Measurements from ENCODE around the gene PDXDC1.
A peak's percentile ranks its signal among the peaks of the same experiment; 100 is the strongest.
"Not testable (repeated sequence)": the region's sequence is repeated elsewhere in the genome, so short reads cannot be mapped to it uniquely, and the experiment has no call there.

The PDXDC1 gene

DNA sequence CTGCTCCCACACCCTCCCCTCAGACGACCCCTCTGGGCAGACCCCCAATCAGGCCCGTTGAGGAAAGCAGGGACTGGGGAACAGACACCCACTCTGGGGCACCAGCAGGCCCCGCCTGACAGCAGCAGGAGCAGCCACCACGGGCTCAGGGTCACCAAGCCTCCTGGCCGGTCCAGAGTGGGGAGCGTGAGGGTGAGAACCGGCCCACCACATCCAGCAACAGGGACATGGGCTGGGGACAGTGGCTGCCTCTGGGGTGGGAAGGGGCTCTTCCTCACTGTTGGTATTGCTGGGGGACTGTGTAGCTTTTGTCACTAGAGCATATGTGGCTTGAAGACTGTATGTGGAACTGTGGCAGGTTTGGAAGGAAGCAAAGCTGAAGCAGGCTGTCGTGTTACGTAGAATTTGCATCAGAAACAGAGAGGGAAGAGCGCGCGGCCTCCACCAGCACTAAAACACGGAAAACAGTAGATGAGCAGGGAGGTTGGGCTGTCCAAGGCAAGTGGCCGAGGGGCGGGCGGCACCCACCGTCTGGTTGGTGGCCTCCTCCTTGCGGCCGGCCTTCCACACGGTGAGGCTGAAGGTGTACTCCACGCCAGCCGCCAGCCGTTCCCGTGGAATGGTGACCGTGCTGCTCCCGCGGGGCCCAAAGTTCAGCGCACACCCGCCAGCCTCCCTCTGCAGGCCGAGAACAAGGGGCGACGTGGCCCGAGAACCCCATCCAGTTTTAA is 160.1 kb downstream of the PDXDC1 start:
- DNase-seq (ENCODE audit: low read depth in 2 of 2) = not testable (repeated sequence)

DNA sequence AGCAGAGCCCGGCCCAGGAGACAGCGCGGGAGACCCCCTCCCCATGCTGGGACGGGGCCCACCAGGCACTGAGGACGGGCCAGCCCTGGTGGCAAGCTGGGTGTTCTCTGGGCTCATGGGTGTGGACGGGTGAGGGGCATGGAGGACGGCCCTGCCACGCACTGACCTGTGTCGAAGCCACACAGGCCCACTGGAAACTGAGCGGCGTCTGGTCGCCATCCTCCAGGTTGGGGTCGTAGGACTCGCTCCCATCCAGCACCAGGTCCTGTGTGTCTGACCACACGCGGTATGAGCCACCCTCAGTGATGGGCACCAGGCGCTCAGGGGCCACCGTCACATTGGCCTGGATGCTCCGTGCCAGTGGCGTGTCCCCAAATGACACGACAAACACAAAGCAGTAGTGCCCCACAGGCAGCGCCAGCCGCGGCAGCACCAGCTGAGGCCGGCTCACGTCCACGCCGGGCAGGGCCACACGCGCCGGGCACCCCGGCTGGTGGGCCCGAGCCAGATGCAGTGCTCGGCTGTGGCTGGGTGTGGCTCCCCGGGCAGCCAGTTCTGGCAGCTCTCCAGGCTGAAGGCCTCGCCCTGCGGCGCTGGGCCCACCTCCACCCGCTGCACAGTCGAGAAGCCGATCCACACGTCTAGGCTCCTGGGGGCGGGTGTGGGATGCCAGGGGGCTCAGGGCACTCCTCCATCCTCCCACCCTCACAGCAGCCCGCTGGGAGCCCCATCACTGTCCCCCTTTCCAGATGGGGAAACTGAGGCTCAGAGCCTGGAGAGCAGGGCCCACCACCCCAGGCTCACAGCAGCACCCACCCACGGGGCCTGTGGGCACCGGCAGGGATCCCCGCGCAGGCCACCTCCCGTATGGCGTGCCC is 160.9 kb downstream of the PDXDC1 start:
- not testable (repeated sequence) for DNase-seq (ENCODE audit: low read depth in 2 of 2)

DNA sequence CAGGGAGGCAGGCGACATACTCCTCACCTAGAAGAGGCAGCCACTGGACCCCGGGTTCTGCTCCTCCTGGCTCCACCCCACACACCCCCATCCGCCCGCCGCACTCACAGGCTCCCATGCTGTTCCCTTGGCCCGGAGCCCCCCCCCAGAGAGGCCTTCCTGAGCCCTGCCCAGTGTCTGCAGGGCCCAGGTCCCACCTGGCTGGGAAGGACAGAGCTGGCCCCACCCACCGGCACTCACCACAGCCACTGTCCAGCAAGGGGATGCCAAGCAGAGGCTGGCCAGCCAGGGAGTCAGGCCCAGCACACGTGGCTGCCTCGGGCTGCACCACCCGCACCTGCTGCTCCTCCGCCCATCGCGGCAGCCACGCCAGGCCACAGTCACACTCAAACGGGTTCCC is 162.7 kb downstream of the PDXDC1 start:
- DNase-seq (ENCODE audit: low read depth in 2 of 2) = not testable (repeated sequence)

DNA sequence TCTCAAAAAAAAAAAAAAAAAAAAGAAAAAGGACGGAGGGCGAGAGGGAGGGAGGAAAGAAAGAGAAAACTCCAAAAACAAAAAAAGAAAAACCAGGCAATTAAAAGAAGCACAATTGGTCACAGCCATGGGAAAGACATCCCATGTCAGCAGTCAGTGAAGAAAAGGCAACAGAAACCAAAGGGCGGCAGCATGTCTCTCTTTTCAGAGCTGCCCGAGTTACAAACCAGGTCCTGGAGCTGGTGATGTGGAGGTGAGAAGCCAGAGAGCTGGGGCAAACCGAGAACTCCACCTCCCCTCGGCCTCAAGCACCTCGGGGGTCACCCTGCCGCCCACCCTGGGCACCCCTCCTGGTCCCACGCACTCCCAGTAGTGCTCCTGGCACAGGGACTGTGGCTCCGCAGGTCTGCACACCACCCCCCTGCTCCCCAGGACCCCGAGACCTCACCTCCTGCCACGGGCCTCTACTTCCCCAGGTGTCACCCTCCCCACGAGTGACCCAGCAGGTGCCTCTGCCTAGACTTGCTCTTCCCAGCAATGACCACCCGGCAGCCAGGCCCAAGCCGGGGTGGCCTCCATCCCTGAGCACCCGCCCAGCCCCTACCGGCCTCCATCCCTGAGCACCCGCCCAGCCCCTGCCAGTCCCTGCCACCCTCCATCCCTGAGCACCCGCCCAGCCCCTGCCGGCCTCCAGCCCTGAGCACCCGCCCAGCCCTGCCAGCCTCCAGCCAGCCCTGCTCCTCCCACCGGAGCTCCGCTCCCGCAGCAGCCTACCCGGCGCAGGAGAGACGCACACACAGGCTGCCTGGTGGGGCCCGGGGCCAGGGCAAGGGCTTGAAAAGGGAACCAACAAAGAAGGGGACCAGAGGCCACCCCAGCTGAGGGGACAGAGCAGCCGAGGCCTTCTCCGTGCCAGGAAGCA is 165.9 kb downstream of the PDXDC1 start:
- not testable (repeated sequence) for DNase-seq (ENCODE audit: low read depth in 2 of 2)

DNA sequence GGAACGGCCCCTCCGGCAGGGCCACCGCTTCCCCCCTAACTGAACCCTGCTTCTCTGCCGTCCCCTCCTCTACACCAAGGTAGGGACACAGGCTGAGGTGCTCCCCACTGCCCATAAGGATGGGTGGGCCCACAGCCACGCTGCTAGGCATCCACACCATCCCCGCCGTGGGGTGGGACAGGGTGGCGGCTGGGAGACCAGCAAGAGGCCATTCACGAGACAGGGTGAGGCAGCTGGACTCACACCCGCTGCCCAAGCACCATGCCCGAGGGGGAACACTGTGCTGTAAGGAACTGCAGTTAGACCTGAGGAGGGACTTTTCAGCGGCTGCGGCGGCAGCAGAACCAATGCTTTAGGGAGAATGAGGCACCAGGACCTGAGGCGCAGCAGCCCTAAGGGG is 166.8 kb downstream of the PDXDC1 start:
- DNase-seq (ENCODE audit: low read depth in 2 of 2) = no peak

DNA sequence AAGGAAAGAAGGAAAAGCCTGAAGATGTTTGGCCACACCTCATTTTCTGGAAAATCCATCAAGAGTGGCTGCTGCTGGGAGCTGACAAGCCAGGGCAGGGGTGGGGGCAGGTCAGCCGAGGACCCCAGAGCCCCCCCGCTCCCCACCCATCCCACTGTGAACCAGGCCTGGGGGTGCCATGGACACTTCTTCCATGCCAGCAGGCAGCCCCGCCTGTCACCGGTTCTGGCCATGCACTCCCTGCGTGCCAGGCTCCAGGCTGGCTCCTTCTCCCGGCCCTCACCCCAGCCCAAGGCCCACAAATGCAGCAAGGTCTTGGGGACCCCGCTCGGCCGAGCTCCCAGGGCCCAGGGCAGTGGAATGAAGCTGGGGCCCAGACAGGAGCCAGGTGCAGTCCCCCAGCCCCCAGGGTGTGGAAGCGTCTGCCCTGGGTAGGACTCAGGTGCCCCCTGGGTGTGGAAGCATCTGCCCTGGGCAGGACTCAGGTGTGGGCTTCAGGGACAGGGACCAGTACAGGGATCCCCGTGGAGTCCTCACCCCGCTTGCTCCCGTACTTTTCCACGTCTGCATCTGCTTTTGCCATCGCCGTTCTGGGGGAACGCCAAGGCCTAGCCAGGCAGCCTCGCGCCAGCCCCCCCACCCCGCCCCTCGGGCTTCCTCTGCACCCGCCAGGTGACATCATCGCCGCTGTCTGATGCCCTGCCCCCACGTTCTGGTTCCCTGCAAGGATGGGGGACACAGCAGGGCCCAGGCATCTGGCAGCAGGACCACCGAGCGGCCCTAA is 167.5 kb downstream of the PDXDC1 start:
- DNase-seq (ENCODE audit: low read depth in 2 of 2) = not testable (repeated sequence)

DNA sequence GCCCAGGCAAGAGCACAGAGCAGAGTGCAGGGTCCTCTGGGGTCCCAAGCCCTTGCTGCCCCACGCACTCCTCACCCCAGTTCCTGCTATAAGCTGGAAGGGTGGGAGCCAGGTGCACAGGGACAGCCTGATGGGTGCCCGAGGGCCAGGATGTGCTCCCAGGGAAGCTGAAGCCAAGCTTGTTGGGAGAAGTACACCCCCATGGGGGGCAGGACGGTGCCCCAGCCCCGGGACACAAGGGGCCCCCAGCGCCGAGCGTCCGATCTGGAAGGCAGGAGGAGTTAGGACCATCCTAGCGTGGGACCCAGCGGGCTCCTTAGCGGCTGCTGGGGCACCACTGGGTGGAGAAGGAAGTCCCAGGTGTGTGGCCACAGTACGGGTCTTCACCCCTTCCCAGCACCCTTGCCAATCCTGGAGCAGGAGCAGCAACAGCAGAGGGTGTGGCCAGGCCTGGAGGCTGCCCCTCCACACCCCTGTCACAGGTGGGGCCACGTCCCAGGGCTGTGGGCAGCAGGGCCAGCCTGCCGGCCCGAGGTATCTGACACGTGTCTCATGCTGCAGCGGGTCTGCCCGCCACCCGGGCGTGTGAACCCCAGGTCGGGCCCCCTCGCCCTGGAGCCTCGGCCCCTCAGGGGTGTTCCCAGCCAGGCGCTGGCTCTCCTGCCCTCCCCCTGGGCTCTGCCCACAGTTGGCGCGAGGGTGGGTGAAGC is 168.2 kb downstream of the PDXDC1 start:
- DNase-seq (ENCODE audit: low read depth in 2 of 2) = not testable (repeated sequence)

DNA sequence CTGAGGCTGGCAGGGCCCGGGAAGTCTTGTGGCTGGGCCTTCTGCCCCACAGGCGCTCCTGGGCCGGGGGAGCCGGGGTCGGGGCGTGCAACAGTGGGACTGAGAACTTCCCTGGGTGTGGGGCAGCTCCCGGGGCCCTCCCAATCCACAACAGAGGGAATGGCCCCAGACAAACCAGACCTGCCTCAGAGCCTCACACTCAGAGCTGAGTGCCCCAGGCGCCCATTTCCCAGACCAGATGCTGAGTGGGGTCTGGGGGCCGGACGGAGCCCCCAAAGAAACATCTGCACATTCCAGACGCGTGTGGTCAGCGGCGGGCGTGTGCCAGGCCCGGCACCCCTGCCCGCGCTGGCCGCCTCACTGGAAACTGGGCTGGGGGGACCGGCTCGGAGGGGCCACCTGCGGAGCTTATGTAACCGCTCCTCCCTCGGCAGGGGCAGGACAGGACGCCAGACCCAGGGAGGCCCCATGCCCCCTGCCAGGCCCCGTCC is 168.8 kb downstream of the PDXDC1 start:
- DNase-seq (ENCODE audit: low read depth in 2 of 2) = not testable (repeated sequence)

DNA sequence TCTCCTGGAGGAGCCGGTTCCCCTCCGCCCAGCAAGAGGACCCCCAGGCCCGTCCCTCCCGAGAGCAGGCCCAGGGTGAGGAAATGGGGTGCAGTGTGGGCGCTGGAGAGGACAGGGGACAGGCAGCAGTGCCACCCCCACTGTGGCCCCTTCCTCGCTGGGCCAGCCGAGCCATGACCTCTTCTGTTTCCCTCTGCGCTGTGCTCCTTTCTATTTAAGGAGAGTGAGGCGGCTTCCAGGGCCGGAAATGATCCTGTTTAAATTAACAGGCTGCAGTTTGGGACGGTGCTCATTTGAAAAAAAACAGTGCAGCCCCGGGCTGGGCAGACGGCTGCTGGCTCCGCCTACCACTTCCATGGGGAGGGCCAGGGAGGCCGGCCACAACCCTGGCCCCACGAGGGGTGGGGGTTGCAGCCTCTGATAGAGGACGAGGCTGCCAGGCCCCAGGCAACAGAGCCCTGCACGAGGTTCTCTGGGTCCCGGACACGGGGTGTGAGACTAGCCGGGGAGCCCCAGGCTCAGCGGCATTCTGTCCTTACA is 169.3 kb downstream of the PDXDC1 start:
- not testable (repeated sequence) for DNase-seq (ENCODE audit: low read depth in 2 of 2)

DNA sequence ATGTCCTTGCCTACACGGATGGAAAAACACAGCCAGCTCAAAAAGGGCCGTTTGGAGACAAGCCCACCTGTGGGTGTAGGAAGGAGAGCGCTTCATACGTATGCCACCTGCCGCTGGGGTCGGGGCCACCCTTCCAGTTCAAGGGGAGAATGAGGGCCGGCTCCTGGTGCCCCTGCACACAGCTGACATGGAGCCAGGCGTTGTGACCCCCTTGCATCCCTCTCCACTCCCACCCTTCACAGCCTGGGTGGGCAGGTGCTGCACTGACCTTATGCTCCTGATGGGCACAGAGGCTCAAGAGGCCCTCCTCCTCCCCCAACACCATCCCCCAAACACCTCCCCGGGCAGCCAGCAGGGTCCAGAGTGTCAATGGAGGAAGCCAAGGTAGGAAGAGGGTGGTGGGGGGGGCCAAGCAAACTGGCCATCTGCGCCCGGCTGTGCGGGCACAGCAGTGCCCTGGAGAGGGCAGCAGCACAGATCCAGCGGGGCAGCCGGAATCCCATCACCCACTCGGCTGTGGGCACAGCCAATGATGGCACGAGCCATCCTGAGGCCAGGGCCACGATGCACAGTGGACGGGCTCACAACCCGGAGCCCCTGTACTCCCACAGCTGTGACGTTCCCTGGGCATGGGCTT is 170.1 kb downstream of the PDXDC1 start:
- not testable (repeated sequence) for DNase-seq (ENCODE audit: low read depth in 2 of 2)

DNA sequence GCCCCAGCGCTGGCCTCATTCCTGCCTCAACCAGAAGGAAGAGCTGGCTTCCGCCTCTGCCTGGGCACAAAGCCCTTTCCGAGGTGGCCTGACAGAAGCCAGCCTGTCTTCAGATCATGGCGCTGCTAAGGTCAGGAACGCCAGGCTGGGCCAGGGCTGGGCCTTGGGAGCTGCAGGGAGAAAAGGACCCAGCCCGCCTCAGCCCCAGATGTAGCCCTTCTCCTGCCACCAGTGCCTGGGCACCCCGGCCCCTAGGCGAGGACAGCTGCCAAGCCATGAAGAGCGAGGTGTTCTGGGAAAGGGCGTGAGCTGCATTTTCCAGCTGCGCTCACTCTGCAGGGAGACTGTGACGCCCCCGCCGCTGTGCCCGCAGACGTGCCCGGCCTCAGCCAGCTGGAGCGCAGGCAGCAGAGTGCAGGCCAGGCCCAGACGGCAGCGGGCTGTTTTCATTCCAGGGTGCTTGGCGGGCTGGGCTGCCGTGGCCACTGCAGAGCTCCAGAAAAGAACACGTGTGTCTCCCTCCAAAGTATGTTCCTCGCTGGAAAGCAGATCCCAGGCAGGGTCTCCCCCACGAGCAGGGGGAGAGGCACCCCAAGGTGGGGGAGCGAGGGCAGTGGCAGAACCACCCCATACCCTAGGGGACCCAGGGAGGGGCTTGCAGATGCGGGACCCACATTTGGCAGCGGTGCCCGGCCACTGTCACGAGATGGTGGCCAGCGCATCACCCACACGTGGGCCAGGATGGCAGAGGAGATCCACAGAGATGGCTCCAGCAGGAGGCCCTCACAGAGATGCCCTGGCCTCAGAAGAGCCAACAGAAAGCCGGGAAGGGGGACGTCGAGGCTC is 170.8 kb downstream of the PDXDC1 start:
- not testable (repeated sequence) for DNase-seq (ENCODE audit: low read depth in 2 of 2)

DNA sequence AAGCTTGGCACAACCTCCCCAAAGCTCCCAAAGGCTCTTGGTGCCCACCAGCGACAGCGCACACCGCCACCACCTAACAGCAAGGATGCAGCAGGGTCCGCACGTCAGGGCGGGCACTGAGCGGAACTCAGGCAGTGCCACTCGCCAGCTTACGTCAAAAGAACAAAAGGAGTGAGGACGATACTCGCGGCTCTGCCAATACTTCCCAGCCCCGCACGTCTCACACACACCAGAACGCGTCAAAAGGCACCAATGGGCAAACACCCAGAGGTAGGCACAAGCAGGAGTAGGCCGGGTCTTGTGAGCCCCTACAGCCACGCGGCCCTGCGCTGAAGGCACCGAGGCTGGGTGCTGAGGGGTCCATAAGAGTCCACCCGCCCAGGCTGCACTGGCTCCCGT is 171.4 kb downstream of the PDXDC1 start:
- DNase-seq (ENCODE audit: low read depth in 2 of 2) = not testable (repeated sequence)

DNA sequence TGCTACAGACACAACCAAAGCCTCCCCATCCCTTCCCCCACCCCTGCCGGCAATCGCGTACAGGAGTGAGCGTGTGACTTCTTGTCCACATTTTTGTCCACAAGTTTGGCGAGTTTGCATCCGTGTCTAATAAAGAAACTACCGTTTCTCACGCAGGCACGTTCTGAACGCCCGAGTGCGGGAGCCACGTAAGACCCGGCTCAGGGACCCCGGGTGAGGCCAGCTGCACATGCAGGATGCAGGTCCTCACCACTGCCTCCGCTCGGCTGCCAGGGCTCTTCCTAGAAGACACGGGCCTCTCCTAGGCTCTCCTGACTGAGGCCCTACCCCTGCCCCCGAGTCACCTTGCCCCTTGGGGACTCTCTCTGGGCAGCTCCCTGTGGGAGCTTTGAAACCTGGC is 174.0 kb downstream of the PDXDC1 start:
- not testable (repeated sequence) for DNase-seq (ENCODE audit: low read depth in 2 of 2)

DNA sequence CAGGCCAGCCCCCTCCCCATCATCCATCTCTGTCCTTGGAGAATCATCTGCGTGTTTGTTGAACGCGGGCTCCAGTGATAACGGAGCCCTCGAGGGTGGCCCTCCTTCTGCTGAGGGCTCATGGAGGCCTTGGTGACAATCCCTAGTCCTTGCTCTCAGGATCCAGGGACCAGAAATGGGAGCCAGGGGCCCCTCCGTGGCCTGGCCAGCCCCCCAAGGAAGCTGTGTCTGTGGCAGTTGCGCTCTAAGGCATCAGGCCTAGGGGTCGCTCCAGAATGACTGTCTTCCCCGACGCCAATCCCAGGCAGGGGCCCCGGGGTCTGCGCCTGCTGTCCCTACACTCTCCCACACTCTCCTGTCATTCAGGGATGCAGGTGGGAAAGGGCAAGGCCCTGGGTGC is 174.4 kb downstream of the PDXDC1 start:
- not testable (repeated sequence) for DNase-seq (ENCODE audit: low read depth in 2 of 2)

DNA sequence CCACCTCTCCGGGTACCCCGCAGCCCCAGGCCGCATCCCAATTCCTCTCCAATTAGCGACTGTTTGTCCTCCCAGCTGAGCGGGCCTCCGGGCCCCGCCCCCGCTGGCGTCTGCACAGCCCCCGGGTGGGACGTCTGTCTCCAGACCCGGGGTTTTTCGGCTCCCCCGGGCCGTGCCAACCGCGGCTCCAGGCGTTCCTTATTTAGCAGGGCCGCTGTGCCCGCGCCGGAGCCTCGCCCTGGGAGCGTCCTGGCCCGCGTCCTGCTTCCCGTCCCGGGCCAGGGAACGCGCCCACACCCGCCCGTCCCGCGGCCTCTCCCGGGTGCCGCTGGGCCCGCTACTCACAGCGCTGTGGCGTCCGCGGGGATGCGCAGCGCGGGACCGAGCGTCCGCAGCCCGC is 179.2 kb downstream of the PDXDC1 start:
- DNase-seq (ENCODE audit: low read depth in 2 of 2) = not testable (repeated sequence)

DNA sequence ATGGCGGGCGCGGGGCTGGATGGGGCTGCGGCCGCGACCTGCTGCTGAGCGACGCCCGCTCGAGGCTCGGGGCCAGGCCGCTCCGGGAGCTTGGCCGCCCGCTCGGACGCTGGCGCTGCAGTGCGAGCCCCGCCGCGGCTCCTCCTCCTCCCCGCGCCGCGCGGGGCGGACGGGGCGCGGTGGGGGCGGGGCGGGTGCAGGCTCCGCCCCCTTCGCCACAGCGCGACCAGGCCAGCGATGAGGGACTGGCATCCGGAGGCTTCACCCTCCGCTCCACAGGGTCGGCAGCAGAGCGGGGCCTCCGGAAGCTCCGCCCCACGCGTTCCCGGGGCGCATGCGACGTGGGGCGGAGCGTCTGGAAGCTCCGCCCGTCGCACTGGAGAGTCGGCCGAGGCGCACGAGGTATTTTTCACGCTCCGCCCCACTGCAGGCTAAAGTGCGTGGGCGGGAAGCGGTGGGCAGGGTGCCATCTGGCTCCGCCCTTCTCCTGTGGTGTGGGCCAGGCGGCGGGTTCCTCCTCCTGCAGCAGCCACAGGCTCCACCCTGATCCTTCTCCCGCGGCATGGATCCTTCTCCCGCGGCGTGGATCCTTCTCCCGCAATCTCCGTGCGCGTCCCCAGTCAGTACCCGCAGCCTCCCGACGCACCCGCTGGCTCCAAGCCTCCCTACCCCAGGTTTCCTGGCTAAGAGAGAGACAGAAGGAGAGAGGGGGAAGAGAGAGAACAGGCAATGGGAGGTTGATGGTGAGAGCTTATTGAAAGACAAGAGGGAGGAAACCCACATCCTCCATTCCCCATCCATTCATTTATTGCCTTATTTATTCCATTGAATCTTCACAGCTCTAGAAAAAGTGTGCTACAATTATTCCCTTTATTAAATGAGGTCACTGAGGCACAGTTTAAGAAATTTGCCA is 180.1 kb downstream of the PDXDC1 start:
- DNase-seq (ENCODE audit: low read depth in 2 of 2) = peak; percentile 71 to 80

DNA sequence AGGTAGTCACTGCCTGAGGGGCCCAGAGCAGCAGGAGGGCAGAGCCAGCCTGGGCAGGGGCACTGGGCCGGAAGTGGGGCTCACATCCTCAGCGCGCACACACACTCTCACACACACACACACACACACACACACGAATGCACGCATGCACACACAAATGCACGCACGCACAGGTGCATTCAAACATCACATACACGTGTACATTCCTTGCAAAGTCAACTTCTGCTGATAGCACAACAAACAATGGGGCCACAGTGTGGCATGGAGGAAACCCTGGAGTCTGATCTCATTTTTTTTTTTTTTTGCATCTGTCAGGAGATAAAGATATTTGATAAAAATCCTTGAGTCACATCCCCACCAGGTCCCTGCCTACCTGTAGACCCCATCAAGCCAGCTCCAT is 182.8 kb downstream of the PDXDC1 start:
- DNase-seq (ENCODE audit: low read depth in 2 of 2) = not testable (repeated sequence)

Measured in activated CD4-positive, alpha-beta T cell treated with anti-CD3 and anti-CD28 coated beads for 24 hours (primary cell).